Measurements from ENCODE around the gene PEDS1. TPM values are rescaled to one million over a fixed set of nuclear protein-coding genes. Genes with fewer than 3 reads are reported as not detected.
A peak's percentile ranks its signal among the peaks of the same experiment; 100 is the strongest.

Gene PEDS1
- total and polyA plus RNA-seq, 2 of the 13 experiments (the other 11 are each of a cell fraction or from before 2014, with no cell fraction given) = 30.5 to 93.9 TPM

DNA sequence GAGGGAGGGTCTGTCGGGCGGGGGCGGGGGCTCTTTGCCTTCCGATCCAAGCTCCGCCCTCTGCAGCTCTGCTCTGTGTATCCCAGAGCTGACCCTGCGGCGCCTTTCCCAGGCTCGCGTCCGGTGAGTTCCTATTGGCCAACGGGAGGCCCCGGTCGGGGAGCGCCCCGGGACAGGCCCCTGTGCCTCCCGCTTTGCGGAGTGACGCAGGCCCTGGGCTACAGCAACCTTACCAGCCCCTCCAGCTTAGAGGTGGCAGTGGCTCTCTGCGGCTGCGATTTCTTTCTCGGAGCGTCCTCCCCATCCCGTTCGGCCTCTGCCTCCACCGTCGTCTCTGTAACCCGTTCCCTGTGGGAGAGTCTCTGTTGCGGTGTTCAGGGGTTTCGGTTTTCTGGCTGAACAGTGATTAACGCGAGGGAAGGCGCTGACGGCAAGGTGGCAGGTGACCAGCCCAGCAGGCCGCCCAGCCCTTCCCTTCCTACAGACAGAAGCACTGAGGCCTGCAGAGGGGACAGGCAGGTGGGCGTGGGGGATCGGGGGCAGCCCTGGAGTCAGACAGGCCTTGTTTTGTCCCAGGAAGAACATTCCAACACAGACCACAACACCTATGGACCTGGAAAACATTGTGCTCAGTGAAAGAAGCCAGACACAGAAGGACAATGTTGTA, 19.0 kb upstream of the PEDS1 start (continued):
- 0 out of 2 replicates have a peak, but pooled peaks have one; percentile 45 for TF ChIP-seq REPIN1 (CRISPR knock-in tag; IDR thresholded peaks at IDR 0.05; ENCODE audit: borderline replicate concordance, low read depth)
- TF ChIP-seq CHCHD3 (CRISPR knock-in tag; IDR thresholded peaks at IDR 0.05) = 0 out of 2 replicates have a peak, but pooled peaks have one; percentile 55
- peak; percentile 93 for TF ChIP-seq ARID4A (CRISPR knock-in tag; IDR thresholded peaks at IDR 0.05; ENCODE audit: borderline replicate concordance)
- TF ChIP-seq ZNF564 (CRISPR knock-in tag; IDR thresholded peaks at IDR 0.05) = peak; percentile 87
- TF ChIP-seq SNAPC2 (CRISPR knock-in tag; IDR thresholded peaks at IDR 0.05) = no peak
- TF ChIP-seq, protein P1, sequence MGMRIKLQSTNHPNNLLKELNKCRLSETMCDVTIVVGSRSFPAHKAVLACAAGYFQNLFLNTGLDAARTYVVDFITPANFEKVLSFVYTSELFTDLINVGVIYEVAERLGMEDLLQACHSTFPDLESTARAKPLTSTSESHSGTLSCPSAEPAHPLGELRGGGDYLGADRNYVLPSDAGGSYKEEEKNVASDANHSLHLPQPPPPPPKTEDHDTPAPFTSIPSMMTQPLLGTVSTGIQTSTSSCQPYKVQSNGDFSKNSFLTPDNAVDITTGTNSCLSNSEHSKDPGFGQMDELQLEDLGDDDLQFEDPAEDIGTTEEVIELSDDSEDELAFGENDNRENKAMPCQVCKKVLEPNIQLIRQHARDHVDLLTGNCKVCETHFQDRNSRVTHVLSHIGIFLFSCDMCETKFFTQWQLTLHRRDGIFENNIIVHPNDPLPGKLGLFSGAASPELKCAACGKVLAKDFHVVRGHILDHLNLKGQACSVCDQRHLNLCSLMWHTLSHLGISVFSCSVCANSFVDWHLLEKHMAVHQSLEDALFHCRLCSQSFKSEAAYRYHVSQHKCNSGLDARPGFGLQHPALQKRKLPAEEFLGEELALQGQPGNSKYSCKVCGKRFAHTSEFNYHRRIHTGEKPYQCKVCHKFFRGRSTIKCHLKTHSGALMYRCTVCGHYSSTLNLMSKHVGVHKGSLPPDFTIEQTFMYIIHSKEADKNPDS (CRISPR knock-in tag; IDR thresholded peaks at IDR 0.05) = no peak; the same call in 1 of the 2 replicates
- TF ChIP-seq, protein P2, sequence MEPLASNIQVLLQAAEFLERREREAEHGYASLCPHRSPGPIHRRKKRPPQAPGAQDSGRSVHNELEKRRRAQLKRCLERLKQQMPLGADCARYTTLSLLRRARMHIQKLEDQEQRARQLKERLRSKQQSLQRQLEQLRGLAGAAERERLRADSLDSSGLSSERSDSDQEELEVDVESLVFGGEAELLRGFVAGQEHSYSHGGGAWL (CRISPR knock-in tag; IDR thresholded peaks at IDR 0.05) = peak; percentile 97
- TF ChIP-seq PHF21A (CRISPR knock-in tag; IDR thresholded peaks at IDR 0.05) = peak; percentile 100
- TF ChIP-seq CBX1 (IDR thresholded peaks at IDR 0.05; ENCODE audit: low read depth) = peak; percentile 74
- TF ChIP-seq ZNF720 (CRISPR knock-in tag; IDR thresholded peaks at IDR 0.05) = 0 out of 2 replicates have a peak, but pooled peaks have one; percentile 59
- TF ChIP-seq GABPA (IDR thresholded peaks at IDR 0.05; ENCODE audit: low read depth, low read length) = no peak
- TF ChIP-seq GABPA (CRISPR knock-in tag; IDR thresholded peaks at IDR 0.05; ENCODE audit: low read depth) = peak; percentile 27; the same call in 1 of the 2 replicates
- TF ChIP-seq RXRA (CRISPR knock-in tag; IDR thresholded peaks at IDR 0.05) = peak; percentile 93
- no peak; the same call in 1 of the 2 replicates for TF ChIP-seq ZNF850 (CRISPR knock-in tag; conservative IDR thresholded peaks at IDR 0.05)
- TF ChIP-seq ZBTB8A (CRISPR knock-in tag; IDR thresholded peaks at IDR 0.05; ENCODE audit: borderline replicate concordance, low read depth) = 0 out of 2 replicates have a peak, but pooled peaks have one; percentile 80
- TF ChIP-seq, protein P3, sequence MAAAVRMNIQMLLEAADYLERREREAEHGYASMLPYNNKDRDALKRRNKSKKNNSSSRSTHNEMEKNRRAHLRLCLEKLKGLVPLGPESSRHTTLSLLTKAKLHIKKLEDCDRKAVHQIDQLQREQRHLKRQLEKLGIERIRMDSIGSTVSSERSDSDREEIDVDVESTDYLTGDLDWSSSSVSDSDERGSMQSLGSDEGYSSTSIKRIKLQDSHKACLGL (CRISPR knock-in tag; IDR thresholded peaks at IDR 0.05) = peak; percentile 83; the same call in 1 of the 2 replicates
- TF ChIP-seq, protein P4, sequence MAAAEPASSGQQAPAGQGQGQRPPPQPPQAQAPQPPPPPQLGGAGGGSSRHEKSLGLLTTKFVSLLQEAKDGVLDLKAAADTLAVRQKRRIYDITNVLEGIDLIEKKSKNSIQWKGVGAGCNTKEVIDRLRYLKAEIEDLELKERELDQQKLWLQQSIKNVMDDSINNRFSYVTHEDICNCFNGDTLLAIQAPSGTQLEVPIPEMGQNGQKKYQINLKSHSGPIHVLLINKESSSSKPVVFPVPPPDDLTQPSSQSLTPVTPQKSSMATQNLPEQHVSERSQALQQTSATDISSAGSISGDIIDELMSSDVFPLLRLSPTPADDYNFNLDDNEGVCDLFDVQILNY (CRISPR knock-in tag; conservative IDR thresholded peaks at IDR 0.05) = peak; percentile 15
- peak; percentile 74 for TF ChIP-seq ZSCAN25 (CRISPR knock-in tag; IDR thresholded peaks at IDR 0.05)
- TF ChIP-seq, protein P5, sequence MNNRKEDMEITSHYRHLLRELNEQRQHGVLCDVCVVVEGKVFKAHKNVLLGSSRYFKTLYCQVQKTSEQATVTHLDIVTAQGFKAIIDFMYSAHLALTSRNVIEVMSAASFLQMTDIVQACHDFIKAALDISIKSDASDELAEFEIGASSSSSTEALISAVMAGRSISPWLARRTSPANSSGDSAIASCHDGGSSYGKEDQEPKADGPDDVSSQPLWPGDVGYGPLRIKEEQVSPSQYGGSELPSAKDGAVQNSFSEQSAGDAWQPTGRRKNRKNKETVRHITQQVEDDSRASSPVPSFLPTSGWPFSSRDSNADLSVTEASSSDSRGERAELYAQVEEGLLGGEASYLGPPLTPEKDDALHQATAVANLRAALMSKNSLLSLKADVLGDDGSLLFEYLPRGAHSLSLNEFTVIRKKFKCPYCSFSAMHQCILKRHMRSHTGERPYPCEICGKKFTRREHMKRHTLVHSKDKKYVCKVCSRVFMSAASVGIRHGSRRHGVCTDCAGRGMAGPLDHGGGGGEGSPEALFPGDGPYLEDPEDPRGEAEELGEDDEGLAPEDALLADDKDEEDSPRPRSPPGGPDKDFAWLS (CRISPR knock-in tag; IDR thresholded peaks at IDR 0.05; ENCODE audit: borderline replicate concordance) = peak; percentile 93; the same call in 1 of the 2 replicates

All from HepG2 (cell line).